SK-N-SH (cell line): ENCODE measurements around the gene GNAL. TPM values are rescaled to one million over a fixed set of nuclear protein-coding genes. Genes with fewer than 3 reads are reported as not detected.

Experiments
- CTCF ChIA-PET: fragments of 300-600, 350-600 bp; formaldehyde crosslinking; extraction: SDS; loops from one replicate; lab custom pipeline; 2021; lab: Yijun Ruan, JAX
- POLR2A ChIA-PET: fragments of 350-600 bp; sonication (Branson Sonifier 250); formaldehyde crosslinking; extraction: SDS; loops from one replicate; lab custom pipeline; 2020; ENCODE audit warnings: antibody characterized with exemption, inconsistent platforms; lab: Yijun Ruan, JAX
- DNase-seq: peaks from one replicate; pipeline ENCODE4 v3.0.0; 2012
- H2AFZ ChIP-seq: fragments of 200-600 bp; sonication (generic); 2 replicates; pipeline ENCODE4 v1.8.1; 2016; ENCODE audit warnings: antibody characterized with exemption, mild to moderate bottlenecking, low read depth
- H3F3A ChIP-seq: fragments of 200-600 bp; sonication (generic); replicated peaks from 2 replicates; pipeline ENCODE3; 2016; ENCODE audit warnings: antibody characterized with exemption, mild to moderate bottlenecking; ENCODE audit not compliant: insufficient read depth
- H3K27ac ChIP-seq, 2 experiments: fragments of 200-500 bp in 1 of 2; fragments of 200-600 bp in 1 of 2; sonication (Bioruptor generic) in 1 of 2; sonication (generic), shearing (Covaris generic) in 1 of 2; 2 replicates each; pipeline versions ENCODE4 v1.5.1 to v1.6.1; 2014 to 2016; ENCODE audit warnings: low read depth in 2 of 2, inconsistent platforms in 1 of 2, low read length in 1 of 2, mild to moderate bottlenecking in 1 of 2, mixed read lengths in 1 of 2
- H3K27me3 ChIP-seq: fragments of 200-600 bp; sonication (generic), shearing (Covaris generic); 2 replicates; pipeline ENCODE4 v1.6.1; 2016; ENCODE audit warnings: mixed run types; ENCODE audit not compliant: insufficient read depth
- H3K36me3 ChIP-seq, 2 experiments: fragments of 200-500 bp in 1 of 2; fragments of 200-600 bp in 1 of 2; sonication (Bioruptor generic) in 1 of 2; sonication (generic) in 1 of 2; replicated peaks in 1 of 2; 2 replicates each; pipeline versions ENCODE3 to v1.5.1; 2014 to 2016; ENCODE audit warnings: low read length in 1 of 2, mild to moderate bottlenecking in 1 of 2; ENCODE audit not compliant: insufficient read depth in 2 of 2, control insufficient read depth in 1 of 2
- H3K4me1 ChIP-seq, 2 experiments: fragments of 200-500 bp in 1 of 2; fragments of 200-600 bp in 1 of 2; sonication (Bioruptor generic) in 1 of 2; sonication (generic), shearing (Covaris generic) in 1 of 2; 2 replicates each; pipeline versions ENCODE4 v1.5.1 to v1.6.1; 2014 to 2016; ENCODE audit warnings: low read depth in 1 of 2, low read length in 1 of 2, mixed run types in 1 of 2; ENCODE audit not compliant: insufficient read depth in 2 of 2, control insufficient read depth in 1 of 2
- H3K4me2 ChIP-seq: fragments of 200-600 bp; sonication (generic), shearing (Covaris generic); 2 replicates; pipeline ENCODE4 v1.6.1; 2017; ENCODE audit warnings: mixed run types
- H3K4me3 ChIP-seq, 2 experiments: fragments of 200-500 bp in 1 of 2; fragments of 200-600 bp in 1 of 2; sonication (Bioruptor generic) in 1 of 2; sonication (generic), shearing (Covaris generic) in 1 of 2; 2 replicates each; pipeline versions ENCODE4 v1.5.1 to v1.8.1; 2014 to 2016; ENCODE audit warnings: low read depth in 2 of 2, inconsistent platforms in 1 of 2, low read length in 1 of 2, mild to moderate bottlenecking in 1 of 2, mixed read lengths in 1 of 2, moderate library complexity in 1 of 2
- H3K79me2 ChIP-seq: fragments of 200-600 bp; sonication (generic); 2 replicates; pipeline ENCODE4 v1.8.1; 2017; ENCODE audit warnings: mild to moderate bottlenecking; ENCODE audit not compliant: insufficient read depth
- H3K9ac ChIP-seq: fragments of 200-600 bp; sonication (generic); 2 replicates; pipeline ENCODE4 v1.6.1; 2017; ENCODE audit warnings: mixed run types
- H3K9me2 ChIP-seq: fragments of 200-600 bp; sonication (generic); 2 replicates; pipeline ENCODE4 v1.6.1; 2017; ENCODE audit warnings: mixed run types
- H3K9me3 ChIP-seq: fragments of 200-600 bp; sonication (generic); 2 replicates; pipeline ENCODE4 v1.6.1; 2017; ENCODE audit warnings: mixed run types, mild to moderate bottlenecking, moderate library complexity
- H4K20me1 ChIP-seq: fragments of 200-600 bp; sonication (generic); 2 replicates; pipeline ENCODE4 v1.6.1; 2017; ENCODE audit warnings: mild to moderate bottlenecking, mixed run types; ENCODE audit not compliant: insufficient read depth
- ELF1 ChIP-seq: IDR thresholded peaks from 2 replicates; pipeline ENCODE4 v1.4.0; 2012
- NRF1 ChIP-seq: IDR thresholded peaks from 2 replicates; pipeline ENCODE4 v1.6.1; 2012; ENCODE audit warnings: low read depth, mild to moderate bottlenecking, low read length
- PBX3 ChIP-seq: IDR thresholded peaks from 2 replicates; pipeline ENCODE4; 2012
- RAD21 ChIP-seq: IDR thresholded peaks from 2 replicates; pipeline ENCODE4 v1.6.1; 2012; ENCODE audit warnings: mild to moderate bottlenecking, low read length
- TAF1 ChIP-seq: IDR thresholded peaks from 2 replicates; pipeline ENCODE4 v1.6.1; 2012; ENCODE audit warnings: low read depth, mild to moderate bottlenecking, low read length, moderate library complexity, borderline replicate concordance
- TCF12 ChIP-seq: IDR thresholded peaks from 2 replicates; pipeline ENCODE4 v1.4.0; 2012
- TEAD4 ChIP-seq: IDR thresholded peaks from 2 replicates; pipeline ENCODE4 v1.4.0; 2012; ENCODE audit warnings: mild to moderate bottlenecking, borderline replicate concordance; ENCODE audit not compliant: insufficient read depth
- WGBS: methylation state at CpG from one replicate; pipeline ENCODE4 v1.1.6; 2017; ENCODE audit warnings: low lambda C conversion rate; 5-methylcytosine and 5-hydroxymethylcytosine counted together
- polyA plus RNA-seq, 3 experiments: library from polyadenylated mRNA; depleted of rRNA; stranded (reverse); fragments of >200 nt; gene quantifications; 2 replicates each; pipeline ENCODE4 v1.2.3, GENCODE V29; 2012
- TF ChIP-seq, protein P1 (sequence below): fragments of 200-600 bp; sonication (generic); IDR thresholded peaks from 2 replicates; pipeline ENCODE4 v1.6.1; 2017; ENCODE audit warnings: antibody characterized with exemption, mild to moderate bottlenecking, moderate library complexity
- TF ChIP-seq, protein P2 (sequence below): IDR thresholded peaks from 2 replicates; pipeline ENCODE4 v1.4.0; 2012; ENCODE audit warnings: low read depth, borderline replicate concordance

GNAL gene
- polyA plus RNA-seq, 1 of the 3 experiments (the other 2 are of a cell fraction), result 0.13 TPM

DNA sequence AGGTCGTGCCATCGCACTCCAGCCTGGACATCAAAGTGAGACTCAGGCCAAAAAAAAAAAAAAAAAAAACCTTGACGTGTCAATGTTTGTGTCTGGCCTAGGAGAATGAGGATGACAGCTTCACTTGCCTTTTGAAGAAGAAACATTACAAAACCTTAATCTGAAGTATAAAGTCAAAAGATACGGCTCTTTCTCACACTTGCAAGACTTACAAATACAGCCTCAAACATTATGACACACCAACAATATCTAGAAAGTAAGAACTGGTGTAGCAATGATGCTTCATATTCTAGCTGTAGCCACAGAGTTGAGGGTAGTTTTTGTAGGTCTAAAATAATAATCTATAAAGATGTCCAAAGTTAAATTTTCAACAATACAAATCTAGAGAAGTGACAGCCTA is 193.6 kb downstream of the GNAL start (continued):
- no peak for TF ChIP-seq PBX3

- no peak for TF ChIP-seq TCF12
- TF ChIP-seq NRF1, result no peak
- TF ChIP-seq TEAD4, result no peak
- no peak for TF ChIP-seq RAD21
- no peak overlapping the region for H3K4me2 ChIP-seq
- ChIA-PET CTCF (no interaction called here), POLR2A (no interaction called here)
- peaks cover 0 to 27% of the 10 kb centered on the region in 2 experiments for H3K36me3 ChIP-seq
- no peaks in the 10 kb centered on the region for H3K9me3 ChIP-seq
- WGBS, result 100% methylated on average over 1 of the region's 1 CpG
- H4K20me1 ChIP-seq, result no peaks in the 10 kb centered on the region
- H3K9ac ChIP-seq, result no peak overlapping the region
- no peak overlapping the region for H2AFZ ChIP-seq
- no peaks in the 10 kb centered on the region for H3K79me2 ChIP-seq
- DNase-seq, result no peak
- no peak overlapping the region for H3K4me3 ChIP-seq
- no peaks in the 10 kb centered on the region for H3F3A ChIP-seq
- no peaks in the 10 kb centered on the region for H3K9me2 ChIP-seq
- no peaks in the 10 kb centered on the region for H3K27me3 ChIP-seq
- no peak overlapping the region for H3K27ac ChIP-seq
- H3K4me1 ChIP-seq, result no peaks in the 10 kb centered on the region
These were observed 194.1 kb downstream of the GNAL start for GRCh38 chr18:11883153-11883552.

DNA sequence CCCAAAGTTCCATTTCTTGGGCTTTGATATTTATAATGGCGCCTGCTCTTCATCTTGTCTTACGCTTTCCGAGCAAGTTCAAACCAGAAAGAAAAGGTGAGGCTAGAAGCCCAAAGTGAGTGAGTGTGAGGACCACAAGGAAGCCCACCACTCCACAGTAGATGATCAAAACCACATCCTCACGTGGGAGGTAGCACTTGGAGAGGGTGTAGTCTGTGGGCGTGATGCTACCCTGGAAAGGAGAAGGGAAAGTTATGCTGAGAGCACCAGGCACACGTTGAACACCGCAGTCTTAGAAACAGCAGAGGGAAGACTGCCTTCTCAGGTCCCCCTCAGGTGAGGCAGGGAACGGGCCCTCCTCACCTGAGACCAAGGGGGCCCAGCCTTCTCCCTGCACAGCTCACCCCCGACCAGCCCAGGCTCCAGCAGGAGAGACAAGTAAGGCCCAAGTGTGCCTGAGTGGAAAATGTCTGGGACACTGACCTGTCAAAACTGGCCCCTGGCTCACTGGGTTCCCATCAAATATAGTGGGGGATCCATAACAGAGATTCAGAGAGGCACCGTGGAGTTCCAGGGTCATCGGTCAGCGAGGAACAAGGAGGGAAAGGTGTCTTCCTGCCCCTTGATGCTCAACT is 195.4 kb downstream of the GNAL start:
- H3K79me2 ChIP-seq, result no peaks in the 10 kb centered on the region
- TF ChIP-seq, protein P1, sequence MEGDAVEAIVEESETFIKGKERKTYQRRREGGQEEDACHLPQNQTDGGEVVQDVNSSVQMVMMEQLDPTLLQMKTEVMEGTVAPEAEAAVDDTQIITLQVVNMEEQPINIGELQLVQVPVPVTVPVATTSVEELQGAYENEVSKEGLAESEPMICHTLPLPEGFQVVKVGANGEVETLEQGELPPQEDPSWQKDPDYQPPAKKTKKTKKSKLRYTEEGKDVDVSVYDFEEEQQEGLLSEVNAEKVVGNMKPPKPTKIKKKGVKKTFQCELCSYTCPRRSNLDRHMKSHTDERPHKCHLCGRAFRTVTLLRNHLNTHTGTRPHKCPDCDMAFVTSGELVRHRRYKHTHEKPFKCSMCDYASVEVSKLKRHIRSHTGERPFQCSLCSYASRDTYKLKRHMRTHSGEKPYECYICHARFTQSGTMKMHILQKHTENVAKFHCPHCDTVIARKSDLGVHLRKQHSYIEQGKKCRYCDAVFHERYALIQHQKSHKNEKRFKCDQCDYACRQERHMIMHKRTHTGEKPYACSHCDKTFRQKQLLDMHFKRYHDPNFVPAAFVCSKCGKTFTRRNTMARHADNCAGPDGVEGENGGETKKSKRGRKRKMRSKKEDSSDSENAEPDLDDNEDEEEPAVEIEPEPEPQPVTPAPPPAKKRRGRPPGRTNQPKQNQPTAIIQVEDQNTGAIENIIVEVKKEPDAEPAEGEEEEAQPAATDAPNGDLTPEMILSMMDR, result no peak
- TF ChIP-seq ELF1, result no peak
- TF ChIP-seq, protein P2, sequence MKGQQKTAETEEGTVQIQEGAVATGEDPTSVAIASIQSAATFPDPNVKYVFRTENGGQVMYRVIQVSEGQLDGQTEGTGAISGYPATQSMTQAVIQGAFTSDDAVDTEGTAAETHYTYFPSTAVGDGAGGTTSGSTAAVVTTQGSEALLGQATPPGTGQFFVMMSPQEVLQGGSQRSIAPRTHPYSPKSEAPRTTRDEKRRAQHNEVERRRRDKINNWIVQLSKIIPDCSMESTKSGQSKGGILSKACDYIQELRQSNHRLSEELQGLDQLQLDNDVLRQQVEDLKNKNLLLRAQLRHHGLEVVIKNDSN, result no peak
- no peak for TF ChIP-seq TAF1
- WGBS, result 95% methylated on average over 11 of the region's 12 CpGs

More for the DNA sequence above, 195.4 kb downstream of the GNAL start:
- H3K4me3 ChIP-seq, result no peak overlapping the region
- ChIA-PET POLR2A (no interaction called here), CTCF (no interaction called here)
- no peak overlapping the region for H3K27ac ChIP-seq
- no peaks in the 10 kb centered on the region for H3K9me3 ChIP-seq
- H4K20me1 ChIP-seq, result no peaks in the 10 kb centered on the region
- H3K27me3 ChIP-seq, result no peaks in the 10 kb centered on the region
- H3K9ac ChIP-seq, result no peak overlapping the region
- no peak for DNase-seq
- H3K36me3 ChIP-seq, result peaks cover 0 to 27% of the 10 kb centered on the region in 2 experiments
- no peaks in the 10 kb centered on the region for H3F3A ChIP-seq
- H2AFZ ChIP-seq, result no peak overlapping the region
- no peak overlapping the region for H3K4me2 ChIP-seq
- H3K4me1 ChIP-seq, result no peaks in the 10 kb centered on the region
- H3K9me2 ChIP-seq, result no peaks in the 10 kb centered on the region
